D341Med (cell line): ENCODE measurements around the gene KLRC2.
"Not testable (repeated sequence)": the region's sequence is repeated elsewhere in the genome, so short reads cannot be mapped to it uniquely, and the experiment has no call there.

Experiments used
- DNase-seq: peaks from one replicate; pipeline ENCODE4 v3.0.0; 2012; ENCODE audit warnings: low spot score

KLRC2 gene

DNA sequence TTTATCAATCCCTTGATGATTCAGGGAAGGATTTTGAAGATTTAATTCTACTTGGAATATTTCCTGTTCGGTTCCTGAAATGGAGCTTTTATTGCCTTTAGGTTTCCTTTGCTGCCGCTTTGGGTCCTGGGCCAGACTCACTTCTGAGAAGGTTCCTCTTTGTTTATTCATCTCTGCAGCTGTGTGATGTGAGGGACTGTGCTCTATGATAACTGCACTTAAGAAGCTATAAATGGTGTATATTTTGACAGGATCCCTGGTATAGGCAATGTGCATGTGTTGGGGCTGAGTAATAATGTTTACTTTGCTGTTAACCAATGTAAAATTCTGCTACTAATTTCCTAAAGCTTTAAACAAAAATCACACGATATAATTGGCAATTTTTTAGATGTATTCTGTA, at the start of gene KLRC2:
TSS of gene KLRC2 (minus strand) at position 195 of the 400 bp plus-strand sequence. CDS start at position 171, 24 bp downstream.
- not testable (repeated sequence) for DNase-seq

GRCh38 chr12:10481901-10482300, 46.1 kb upstream of the KLRC2 start:
- not testable (repeated sequence) for DNase-seq

GRCh38 chr12:10472808-10473207, 37.0 kb upstream of the KLRC2 start:
- not testable (repeated sequence) for DNase-seq

GRCh38 chr12:10469701-10470100, 33.9 kb upstream of the KLRC2 start:
- DNase-seq: no peak

DNA sequence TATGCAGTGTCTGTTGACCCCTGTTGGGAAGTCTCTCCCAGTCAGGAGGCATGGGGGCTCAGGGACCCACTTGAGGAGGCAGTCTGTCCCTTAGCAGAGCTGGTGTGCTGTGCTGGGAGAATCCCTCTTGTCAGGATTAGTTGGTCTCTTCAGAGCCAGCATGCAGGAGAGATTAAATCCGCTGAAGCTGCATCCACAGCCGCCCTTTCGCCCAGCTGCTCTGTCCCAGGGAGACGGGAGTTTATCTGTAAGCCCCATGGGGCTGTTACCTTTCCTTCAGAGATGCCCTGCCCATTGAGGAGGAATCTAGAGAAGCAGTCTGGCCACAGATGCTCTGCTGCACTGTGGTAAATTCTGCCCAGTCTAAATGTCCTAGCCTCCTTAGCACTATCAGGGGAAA, 30.5 kb upstream of the KLRC2 start:
- peak; percentile 56 for DNase-seq

- DNase-seq: no peak
These were observed 21.9 kb upstream of the KLRC2 start for GRCh38 chr12:10457760-10458159.

- no peak for DNase-seq
These were observed 21.0 kb upstream of the KLRC2 start for GRCh38 chr12:10456856-10457255.

DNA sequence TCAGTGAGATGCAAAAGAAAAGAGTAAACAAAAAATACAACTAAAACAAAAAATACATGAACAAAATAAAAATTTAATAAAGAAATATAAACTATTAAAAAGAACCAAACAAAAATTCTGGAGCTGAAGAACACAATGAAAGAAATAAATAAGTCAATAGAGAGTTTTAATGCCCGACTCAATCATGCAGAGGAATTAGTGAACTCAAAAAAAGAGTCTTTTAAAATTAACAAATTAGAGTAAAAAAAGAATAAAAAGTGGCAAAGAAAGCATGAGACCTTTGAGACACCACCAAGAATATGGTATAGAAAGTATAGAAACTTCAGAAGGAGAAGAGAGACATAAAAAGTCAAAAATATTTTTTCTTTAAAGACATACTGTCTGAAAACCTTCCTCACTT, 20.0 kb upstream of the KLRC2 start:
- DNase-seq: no peak

- DNase-seq: no peak
These were observed 18.7 kb upstream of the KLRC2 start for GRCh38 chr12:10454531-10454930.

GRCh38 chr12:10453156-10453555, 17.3 kb upstream of the KLRC2 start, which contains the start of gene KLRC1:
TSS of gene KLRC1 (minus strand) at chr12:10453377. CDS start at chr12:10451156, 2,221 bp downstream.
- DNase-seq: no peak

DNA sequence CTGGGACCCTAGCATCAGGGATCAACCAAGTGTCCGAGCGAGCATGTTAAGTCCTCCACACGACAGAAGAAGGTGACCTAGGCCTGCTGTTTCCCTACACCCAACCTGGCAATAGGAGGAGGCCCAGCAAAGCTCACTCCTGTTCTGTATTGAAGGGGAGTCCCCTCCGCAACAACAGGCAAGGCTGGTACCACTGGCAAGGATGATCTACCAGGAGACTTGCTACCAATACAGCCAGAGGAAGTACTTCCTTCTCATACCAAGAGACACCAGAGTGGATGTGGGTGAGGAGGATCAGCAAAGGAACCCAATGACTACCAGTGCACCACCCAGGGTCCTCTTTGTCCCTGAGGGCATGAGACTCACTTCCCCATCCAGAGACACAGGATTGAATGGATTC, 12.4 kb upstream of the KLRC2 start:
- DNase-seq: no peak

DNA sequence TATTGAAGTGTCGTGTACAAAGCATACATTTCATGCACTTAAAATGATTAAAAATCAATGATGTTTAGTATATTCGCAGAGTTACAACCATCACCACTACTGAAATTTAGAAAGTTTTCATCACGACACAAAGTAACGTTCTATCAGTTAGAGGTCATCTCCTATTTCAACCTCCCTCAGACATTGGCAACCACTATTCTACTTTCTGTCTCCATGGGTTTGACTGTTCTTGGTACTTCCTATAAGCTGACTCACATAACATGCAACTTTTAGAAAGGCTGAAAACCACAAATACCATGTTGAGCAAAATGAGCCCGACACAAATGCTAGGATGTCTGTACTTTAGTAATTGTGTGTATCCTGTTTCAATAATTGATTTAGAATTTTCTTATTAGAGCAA, 10.2 kb upstream of the KLRC2 start:
- not testable (repeated sequence) for DNase-seq

DNA sequence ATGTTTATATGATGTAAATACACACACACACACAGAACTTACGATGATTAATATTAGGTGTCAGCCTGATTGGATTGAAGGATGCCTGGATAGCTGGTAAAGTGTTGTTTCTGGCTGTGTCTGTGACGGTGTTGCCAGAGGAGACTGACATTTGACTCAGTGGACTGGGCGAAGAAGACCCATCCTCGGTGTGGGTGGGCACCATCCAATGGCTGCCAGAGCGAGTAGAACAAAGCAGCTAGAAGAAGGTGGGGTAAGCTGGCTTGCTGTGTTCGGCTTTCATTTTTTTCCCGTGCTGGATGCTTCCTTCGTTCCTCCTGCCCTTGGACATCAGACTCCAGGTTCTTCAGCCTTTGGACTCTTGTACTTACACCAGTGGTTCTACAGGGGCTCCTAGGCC, 5.3 kb upstream of the KLRC2 start:
- DNase-seq: not testable (repeated sequence)

DNA sequence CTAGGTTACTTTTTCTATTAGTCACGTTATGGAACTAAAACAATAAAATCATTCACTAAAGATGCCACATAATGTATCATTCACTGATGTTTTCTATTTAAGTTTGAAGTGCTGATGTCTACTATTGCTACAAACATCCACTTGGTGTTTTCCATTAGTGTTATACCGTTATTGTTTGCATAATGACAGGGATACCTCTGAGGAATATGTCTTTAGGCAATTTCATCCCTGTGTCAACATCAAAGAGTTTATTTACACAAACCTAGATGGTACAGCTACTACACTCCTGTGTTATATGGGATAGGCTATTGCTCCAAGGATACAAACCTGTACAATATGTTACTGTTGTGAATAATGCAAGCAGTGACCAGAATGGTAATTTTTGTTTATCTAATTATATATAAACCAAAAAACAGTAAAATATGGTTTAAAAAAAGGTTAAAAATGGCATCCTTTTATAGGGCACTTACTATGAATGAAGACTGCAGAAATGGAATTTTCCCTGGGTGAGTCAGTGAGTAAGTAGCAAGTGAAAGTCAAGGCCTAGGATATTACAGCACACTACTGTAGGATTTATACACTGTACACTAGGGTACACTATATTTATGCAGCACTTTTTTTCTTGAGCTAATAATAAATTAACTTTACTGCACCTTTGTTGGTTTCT, 3.9 kb upstream of the KLRC2 start:
- DNase-seq: not testable (repeated sequence)

DNA sequence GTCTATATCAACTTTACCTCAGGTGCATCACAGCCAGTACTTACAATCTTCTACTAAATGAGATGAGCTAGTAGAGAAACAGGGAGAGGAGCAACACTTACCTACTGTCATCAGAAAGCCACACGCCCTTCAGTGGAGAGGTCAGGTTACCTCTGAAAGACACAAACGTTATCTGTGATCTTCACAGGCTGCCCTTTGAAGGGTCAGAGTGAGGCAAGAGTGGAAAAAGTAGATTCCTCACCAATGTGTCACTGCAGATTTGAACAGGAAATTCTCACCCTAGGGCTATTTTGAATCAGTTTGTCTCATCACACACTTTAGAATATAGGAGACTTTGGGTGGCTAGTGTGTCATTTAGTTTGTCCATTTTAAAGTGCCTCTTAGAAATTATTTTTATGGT, 1.8 kb upstream of the KLRC2 start:
- not testable (repeated sequence) for DNase-seq

GRCh38 chr12:10430623-10431022, 5.2 kb downstream of the KLRC2 start:
- DNase-seq: not testable (repeated sequence)

GRCh38 chr12:10425938-10426337, 9.9 kb downstream of the KLRC2 start:
- DNase-seq: not testable (repeated sequence)

DNA sequence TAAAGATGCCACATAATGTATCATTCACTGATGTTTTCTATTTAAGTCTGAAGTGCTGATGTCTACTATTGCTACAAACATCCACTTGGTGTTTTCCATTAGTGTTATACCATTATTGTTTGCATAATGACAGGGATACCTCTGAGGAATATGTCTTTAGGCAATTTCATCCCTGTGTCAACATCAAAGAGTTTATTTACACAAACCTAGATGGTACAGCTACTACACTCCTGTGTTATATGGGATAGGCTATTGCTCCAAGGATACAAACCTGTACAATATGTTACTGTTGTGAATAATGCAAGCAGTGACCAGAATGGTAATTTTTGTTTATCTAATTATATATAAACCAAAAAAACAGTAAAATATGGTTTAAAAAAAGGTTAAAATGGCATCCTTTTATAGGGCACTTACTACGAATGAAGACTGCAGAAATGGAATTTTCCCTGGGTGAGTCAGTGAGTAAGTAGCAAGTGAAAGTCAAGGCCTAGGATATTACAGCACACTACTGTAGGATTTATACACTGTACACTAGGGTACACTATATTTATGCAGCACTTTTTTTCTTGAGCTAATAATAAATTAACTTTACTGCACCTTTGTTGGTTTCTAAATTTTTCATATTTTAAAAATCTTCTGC, 11.4 kb downstream of the KLRC2 start:
- not testable (repeated sequence) for DNase-seq

DNA sequence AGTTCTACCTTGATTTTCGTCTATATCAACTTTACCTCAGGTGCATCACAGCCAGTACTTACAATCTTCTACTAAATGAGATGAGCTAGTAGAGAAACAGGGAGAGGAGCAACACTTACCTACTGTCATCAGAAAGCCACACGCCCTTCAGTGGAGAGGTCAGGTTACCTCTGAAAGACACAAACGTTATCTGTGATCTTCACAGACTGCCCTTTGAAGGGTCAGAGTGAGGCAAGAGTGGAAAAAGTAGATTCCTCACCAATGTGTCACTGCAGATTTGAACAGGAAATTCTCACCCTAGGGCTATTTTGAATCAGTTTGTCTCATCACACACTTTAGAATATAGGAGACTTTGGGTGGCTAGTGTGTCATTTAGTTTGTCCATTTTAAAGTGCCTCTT, 13.7 kb downstream of the KLRC2 start:
- DNase-seq: not testable (repeated sequence)

DNA sequence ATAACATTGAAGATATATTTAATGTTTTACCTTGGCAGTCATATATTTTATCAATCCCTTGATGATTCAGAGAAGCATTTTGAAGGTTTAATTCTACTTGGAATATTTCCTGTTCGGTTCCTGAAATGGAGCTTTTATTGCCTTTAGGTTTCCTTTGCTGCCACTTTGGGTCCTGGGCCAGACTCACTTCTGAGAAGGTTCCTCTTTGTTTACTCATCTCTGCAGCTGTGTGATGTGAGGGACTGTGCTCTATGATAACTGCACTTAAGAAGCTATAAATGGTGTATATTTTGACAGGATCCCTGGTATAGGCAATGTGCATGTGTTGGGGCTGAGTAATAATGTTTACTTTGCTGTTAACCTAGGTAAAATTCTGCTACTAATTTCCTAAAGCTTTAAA, 15.5 kb downstream of the KLRC2 start, which contains the start of gene KLRC3:
TSS of gene KLRC3 (minus strand) at position 262 of the 400 bp plus-strand sequence. CDS start at position 217, 45 bp downstream.
- not testable (repeated sequence) for DNase-seq

GRCh38 chr12:10409392-10409791, 26.4 kb downstream of the KLRC2 start, which contains the start of gene KLRC4:
TSS of gene KLRC4 (minus strand) at chr12:10409757. CDS start at chr12:10409575, 182 bp downstream.
- no peak for DNase-seq

DNA sequence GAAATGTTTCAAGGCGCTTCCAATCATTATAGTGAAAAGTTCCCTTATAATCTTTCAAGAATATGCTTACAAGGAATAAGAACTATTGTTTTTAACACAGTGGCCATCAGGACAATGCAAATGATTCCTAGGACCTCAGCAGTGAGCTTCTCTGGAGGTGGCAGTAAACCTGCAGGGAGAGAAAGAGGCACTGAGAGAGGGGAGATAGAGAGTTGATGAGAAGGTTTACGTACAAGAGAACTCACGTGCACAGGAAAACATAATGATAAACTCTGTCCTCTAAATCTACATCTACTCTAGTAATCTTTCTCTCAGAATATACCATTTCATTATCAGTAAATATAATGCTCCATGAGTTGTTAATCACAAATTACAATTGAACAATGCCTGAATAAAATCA, 27.0 kb downstream of the KLRC2 start:
- DNase-seq: no peak

DNA sequence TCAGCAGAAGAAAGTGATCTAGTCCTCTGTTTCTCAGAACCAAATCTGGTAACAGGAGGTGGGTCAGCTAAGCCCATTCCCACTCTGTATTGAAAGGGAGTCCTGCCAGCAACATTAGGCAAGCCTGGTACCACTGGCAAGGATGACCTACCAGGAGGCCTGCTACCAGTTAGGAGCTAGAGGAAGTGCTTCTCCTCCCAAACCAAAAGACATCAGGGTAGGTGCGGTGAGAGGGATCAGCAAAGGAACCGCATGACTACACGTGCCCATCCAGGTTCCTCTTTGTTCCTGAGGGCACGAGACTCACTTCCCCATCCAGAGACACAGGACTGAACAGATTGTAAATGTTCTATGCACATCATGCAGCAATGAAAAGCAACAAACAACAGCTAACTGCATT, 29.1 kb downstream of the KLRC2 start:
- DNase-seq: no peak
